BLaER1 treated with 17β-estradiol and CSF1 and Interleukin-3, amounts not matched to agents 10 nM and 100 nM (cell line): ENCODE measurements around the gene HLA-DMB.
"Not testable (repeated sequence)": the region's sequence is repeated elsewhere in the genome, so short reads cannot be mapped to it uniquely, and the experiment has no call there.

Experiments used
- H3K27ac ChIP-seq, 11 experiments: shearing (Covaris generic); formaldehyde crosslinking; 2 replicates each; pipeline ENCODE4 v1.8.1; 2022
- H3K27me3 ChIP-seq, 11 experiments: shearing (Covaris generic); formaldehyde crosslinking; 2 replicates each; pipeline ENCODE4 v1.8.1; 2022
- H3K36me3 ChIP-seq, 11 experiments: shearing (Covaris generic); formaldehyde crosslinking; 2 replicates each; pipeline ENCODE4 v1.8.1; 2022
- H3K4me1 ChIP-seq, 10 experiments: shearing (Covaris generic); formaldehyde crosslinking; 2 replicates each; pipeline ENCODE4 v1.8.1; 2022
- H3K4me2 ChIP-seq, 11 experiments: shearing (Covaris generic); formaldehyde crosslinking; 2 replicates each; pipeline ENCODE4 v1.8.1; 2022
- H3K4me3 ChIP-seq, 10 experiments: shearing (Covaris generic); formaldehyde crosslinking; 2 replicates each; pipeline ENCODE4 v1.8.1; 2022
- H3K9ac ChIP-seq, 11 experiments: shearing (Covaris generic); formaldehyde crosslinking; 2 replicates each; pipeline ENCODE4 v1.8.1; 2022
- H3K9me3 ChIP-seq, 11 experiments: shearing (Covaris generic); formaldehyde crosslinking; replicated peaks in 1 of 11; 2 replicates each; pipeline ENCODE4 v1.8.1; 2022
- H4K20me1 ChIP-seq, 11 experiments: shearing (Covaris generic); formaldehyde crosslinking; 2 replicates each; pipeline ENCODE4 v1.8.1; 2022
- Cebpa-rat ChIP-seq, 11 experiments: shearing (Covaris generic); IDR thresholded peaks; 2 replicates each; pipeline ENCODE4 v1.8.1; 2022

Gene HLA-DMB

DNA sequence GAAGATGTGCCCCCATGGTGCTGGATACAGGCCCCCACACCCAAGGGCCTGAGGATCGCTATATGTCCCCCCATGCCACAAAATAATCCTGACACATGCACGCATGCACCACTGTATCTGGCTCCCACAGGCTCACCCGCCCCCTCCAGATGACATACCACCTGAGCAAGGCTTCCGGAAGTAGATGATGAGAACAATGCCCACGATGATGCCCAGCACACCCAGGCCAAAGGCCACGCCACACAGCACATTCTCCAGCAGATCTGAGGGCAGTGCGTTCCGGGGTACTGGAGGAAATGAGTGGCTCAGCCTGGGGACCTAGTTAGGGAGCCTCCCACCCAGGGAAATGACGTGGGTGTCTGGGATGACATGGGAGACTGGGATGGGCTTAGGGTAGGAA is 8.3 kb upstream of the HLA-DMB start:
- peaks cover 0 to 9% (median 0%) of the 10 kb centered on the region in 11 experiments; a peak in 5 of 22 replicates for H4K20me1 ChIP-seq
- no peak for TF ChIP-seq Cebpa-rat (IDR thresholded peaks at IDR 0.05)
- peaks cover 0 to 10% (median 0%) of the 10 kb centered on the region in 11 experiments; a peak in 7 of 22 replicates for H3K9me3 ChIP-seq
- peaks cover 75 to 94% (median 89%) of the 10 kb centered on the region in 10 experiments for H3K4me1 ChIP-seq
- no peak overlapping the region for H3K4me3 ChIP-seq
- H3K9ac ChIP-seq, result peak overlapping the region in 1 of 11 experiments; percentile 29; a peak in 2 of 22 replicates
- no peaks in the 10 kb centered on the region for H3K27me3 ChIP-seq
- peaks cover 8 to 28% (median 19%) of the 10 kb centered on the region in 11 experiments; a peak in 17 of 22 replicates for H3K36me3 ChIP-seq
- H3K4me2 ChIP-seq, result peak overlapping the region; percentile 76 to 98 (median 92); a peak in 19 of 22 replicates
- H3K27ac ChIP-seq, result 0 out of 22 replicates have a peak overlapping the region, but pooled peaks of 2 of the 11 experiments have one; percentile 8 to 14

DNA sequence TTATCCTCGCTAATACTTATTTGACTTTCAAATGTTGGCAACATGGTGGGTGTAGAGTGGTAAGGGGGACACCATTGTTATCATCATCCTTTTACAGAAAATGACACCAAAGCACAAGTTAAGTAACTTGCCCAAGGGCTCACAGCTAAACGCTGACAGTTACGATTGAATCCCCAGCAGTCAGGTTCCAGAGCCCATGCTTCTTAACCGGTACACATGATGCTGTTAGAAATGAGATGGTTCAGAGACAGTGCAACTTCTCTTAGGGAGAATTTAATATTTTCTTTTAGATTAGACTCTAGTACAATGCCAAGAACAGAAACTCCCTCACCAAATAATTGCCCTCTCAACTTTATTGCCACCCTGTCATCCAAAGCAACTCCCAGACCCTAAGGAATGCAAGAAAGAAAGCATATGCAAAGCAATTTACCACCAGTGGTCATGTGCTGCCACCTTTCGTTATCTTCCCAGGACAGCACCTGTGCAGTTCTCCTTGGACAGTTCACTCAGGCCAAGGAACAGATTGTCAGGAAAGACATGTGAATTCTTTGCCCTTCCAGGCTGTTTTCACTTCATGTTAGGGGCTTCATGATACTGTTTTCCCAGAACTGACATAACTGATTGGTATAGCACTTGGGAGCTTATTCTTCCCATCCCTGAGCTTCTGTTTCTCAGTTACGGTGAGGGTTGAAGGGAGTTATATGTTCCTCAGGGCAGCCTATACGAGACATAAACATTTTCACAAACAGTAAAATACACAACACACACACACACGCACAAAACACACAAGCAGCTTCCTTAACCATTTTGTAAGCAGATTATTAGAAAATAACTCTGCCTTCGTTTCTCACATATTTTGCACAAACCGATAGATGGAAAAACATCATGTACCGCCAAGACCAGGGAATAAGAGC is 7.0 kb upstream of the HLA-DMB start:
- peaks cover 0 to 10% (median 0%) of the 10 kb centered on the region in 11 experiments; a peak in 7 of 22 replicates for H3K9me3 ChIP-seq
- H3K9ac ChIP-seq, result 0 out of 22 replicates have a peak overlapping the region, but pooled peaks of 2 of the 11 experiments have one; percentile 7 to 21
- peak overlapping the region in 8 of 11 experiments; percentile 8 to 98 (median 92); a peak in 9 of 22 replicates for H3K4me2 ChIP-seq
- 0 out of 22 replicates have a peak overlapping the region, but pooled peaks of 2 of the 11 experiments have one; percentile 7 to 88 for H3K27ac ChIP-seq
- no peak overlapping the region for H3K4me3 ChIP-seq
- H3K4me1 ChIP-seq, result peaks cover 79 to 97% (median 92%) of the 10 kb centered on the region in 10 experiments
- H3K27me3 ChIP-seq, result no peaks in the 10 kb centered on the region
- peaks cover 8 to 28% (median 19%) of the 10 kb centered on the region in 11 experiments; a peak in 17 of 22 replicates for H3K36me3 ChIP-seq
- H4K20me1 ChIP-seq, result peaks cover 0 to 9% (median 0%) of the 10 kb centered on the region in 11 experiments; a peak in 5 of 22 replicates
- no peak for TF ChIP-seq Cebpa-rat (IDR thresholded peaks at IDR 0.05)

DNA sequence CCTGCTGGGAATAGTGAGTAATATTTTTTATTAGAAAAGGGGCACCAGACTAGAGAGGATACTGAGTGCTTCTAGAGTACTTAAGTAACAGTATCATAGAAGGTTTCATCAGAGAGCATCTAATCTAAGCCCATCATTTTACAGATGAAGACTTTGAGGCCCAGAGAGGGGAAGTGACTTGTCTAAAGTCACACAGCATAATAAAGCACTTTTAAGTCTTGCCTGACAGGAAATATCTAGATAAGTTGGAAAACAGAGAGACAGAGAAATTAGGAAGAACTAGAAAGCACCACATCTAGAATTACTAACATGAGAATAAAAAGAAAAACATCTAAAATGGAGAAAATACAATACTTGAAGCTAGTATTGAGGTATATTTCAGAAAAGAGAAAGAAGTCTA is 6.1 kb upstream of the HLA-DMB start:
- Histone ChIP-seq H3K4me3 (no peak overlapping the region), H3K4me1 (peaks cover 80 to 97% (median 93%) of the 10 kb centered on the region in 10 experiments), H3K27ac (peak overlapping the region in 3 of 11 experiments; percentile 85 to 88 (median 88); a peak in 6 of 22 replicates), H3K9ac (no peak overlapping the region), H3K4me2 (peak overlapping the region in 4 of 11 experiments; percentile 8 to 97 (median 55); a peak in 5 of 22 replicates), H3K9me3 (peaks cover 0 to 10% (median 0%) of the 10 kb centered on the region in 11 experiments; a peak in 7 of 22 replicates), H3K36me3 (peaks cover 8 to 28% (median 19%) of the 10 kb centered on the region in 11 experiments; a peak in 17 of 22 replicates), H3K27me3 (no peaks in the 10 kb centered on the region), H4K20me1 (peaks cover 0 to 9% (median 0%) of the 10 kb centered on the region in 11 experiments; a peak in 5 of 22 replicates)
- no peak for TF ChIP-seq Cebpa-rat (IDR thresholded peaks at IDR 0.05)

DNA sequence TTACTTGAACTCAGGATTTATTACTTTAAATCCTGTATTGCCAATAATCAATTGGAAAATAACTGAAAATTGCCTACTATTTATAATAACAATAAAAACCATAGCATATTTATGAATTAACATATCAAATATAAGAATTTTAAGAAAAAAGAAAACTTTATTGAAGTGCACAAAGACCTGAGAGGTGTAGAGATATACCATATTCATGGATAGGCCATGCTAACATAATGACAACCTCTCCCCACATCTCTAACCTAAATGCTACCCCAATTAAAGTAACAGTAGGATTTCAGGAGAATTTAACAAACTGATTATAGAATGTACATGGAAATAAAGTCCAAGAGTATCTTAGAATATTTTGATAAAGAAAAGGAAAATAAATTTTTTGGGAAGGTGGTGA is 5.1 kb upstream of the HLA-DMB start:
- Histone ChIP-seq H3K27me3 (no peaks in the 10 kb centered on the region), H3K4me1 (peaks cover 80 to 97% (median 93%) of the 10 kb centered on the region in 10 experiments), H3K27ac (peak overlapping the region; percentile 73 to 88 (median 85); a peak in 21 of 22 replicates), H4K20me1 (peaks cover 0 to 9% (median 0%) of the 10 kb centered on the region in 11 experiments; a peak in 5 of 22 replicates), H3K9me3 (peaks cover 0 to 10% (median 0%) of the 10 kb centered on the region in 11 experiments; a peak in 7 of 22 replicates), H3K4me2 (peak overlapping the region; percentile 85 to 97 (median 91); a peak in 21 of 22 replicates), H3K36me3 (peaks cover 8 to 28% (median 19%) of the 10 kb centered on the region in 11 experiments; a peak in 17 of 22 replicates), H3K9ac (peak overlapping the region in 1 of 11 experiments; percentile 76; a peak in 1 of 22 replicates), H3K4me3 (no peak overlapping the region)
- TF ChIP-seq Cebpa-rat (IDR thresholded peaks at IDR 0.05), result no peak

DNA sequence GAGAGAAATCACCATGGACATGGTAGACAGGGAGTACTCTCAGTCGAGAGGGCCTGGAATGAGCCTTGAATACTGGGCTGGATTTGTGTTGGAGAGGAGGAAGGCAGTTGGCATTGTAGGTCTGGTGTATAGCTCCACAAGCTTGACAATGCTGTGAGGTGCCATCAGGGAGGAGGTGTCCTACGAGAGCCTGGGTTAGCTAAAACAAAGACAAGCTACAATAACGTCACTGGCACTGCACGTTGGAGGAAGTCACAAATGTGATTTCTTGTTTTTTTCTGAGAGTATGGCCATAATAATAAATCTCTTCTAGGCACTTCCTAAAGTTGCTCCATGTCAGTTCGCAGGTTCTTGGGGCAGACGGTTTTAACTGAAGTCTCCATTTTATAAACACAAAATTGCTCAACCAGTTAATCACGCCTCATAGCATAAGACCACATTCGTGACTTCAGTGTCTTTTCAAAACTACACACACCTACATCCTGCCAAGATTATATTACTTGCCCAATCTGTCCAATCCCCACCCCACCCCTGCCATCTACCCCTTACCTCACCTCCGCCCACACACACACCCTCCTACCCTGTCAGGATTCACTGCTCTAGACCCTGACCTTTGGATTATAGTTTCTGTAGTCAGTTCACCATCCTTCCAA is 4.4 kb upstream of the HLA-DMB start:
- H3K27ac ChIP-seq, result peak overlapping the region; percentile 73 to 88 (median 85)
- peaks cover 0 to 9% (median 0%) of the 10 kb centered on the region in 11 experiments; a peak in 5 of 22 replicates for H4K20me1 ChIP-seq
- peaks cover 8 to 25% (median 16%) of the 10 kb centered on the region in 11 experiments; a peak in 17 of 22 replicates for H3K36me3 ChIP-seq
- H3K27me3 ChIP-seq, result no peaks in the 10 kb centered on the region
- H3K4me3 ChIP-seq, result peak overlapping the region in 9 of 10 experiments; percentile 6 to 63 (median 41); a peak in 13 of 20 replicates
- no peak for TF ChIP-seq Cebpa-rat (IDR thresholded peaks at IDR 0.05)
- peaks cover 0 to 10% (median 0%) of the 10 kb centered on the region in 11 experiments; a peak in 7 of 22 replicates for H3K9me3 ChIP-seq
- peak overlapping the region; percentile 51 to 79 (median 74); a peak in 21 of 22 replicates for H3K9ac ChIP-seq
- peak overlapping the region; percentile 85 to 97 (median 91) for H3K4me2 ChIP-seq
- peaks cover 80 to 97% (median 93%) of the 10 kb centered on the region in 10 experiments for H3K4me1 ChIP-seq

DNA sequence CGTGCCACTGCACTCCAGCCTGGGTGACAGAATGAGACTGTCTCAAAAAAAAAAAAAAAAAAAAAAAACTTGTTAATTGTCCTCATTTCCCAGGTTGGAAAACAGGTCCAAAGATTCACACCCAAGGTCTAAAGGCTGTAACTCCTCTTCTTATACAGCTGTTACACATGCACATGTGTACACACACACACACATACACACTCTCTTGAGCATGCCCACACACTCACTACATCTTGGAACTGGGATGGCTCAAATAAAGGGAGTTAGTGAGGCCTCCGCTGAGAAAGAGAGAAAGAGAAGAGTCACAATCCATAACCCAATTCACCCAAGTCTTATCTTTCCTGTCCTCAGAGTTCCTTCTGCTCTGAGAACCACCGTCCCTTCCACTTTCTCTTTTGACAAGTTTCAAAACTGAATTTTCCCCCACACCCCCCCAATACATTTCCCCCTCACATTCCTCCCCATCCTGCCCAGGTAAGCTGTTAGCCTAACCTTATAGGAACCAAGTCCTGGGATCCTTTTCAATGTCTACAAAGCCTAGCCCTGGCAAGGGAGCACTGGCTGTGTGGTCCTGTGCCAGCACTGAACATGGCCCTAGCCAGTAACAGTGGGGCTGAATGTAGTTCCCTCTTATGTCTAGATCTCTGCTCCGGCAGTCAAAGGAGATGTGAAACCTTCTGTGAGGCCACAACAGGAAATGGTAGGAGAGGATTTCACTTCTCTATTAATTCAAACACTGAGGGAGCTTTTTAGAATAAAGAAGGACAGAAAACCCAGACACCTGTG is 3.2 kb upstream of the HLA-DMB start:
- peak overlapping the region; percentile 85 to 97 (median 91) for H3K4me2 ChIP-seq
- H3K4me3 ChIP-seq, result peak overlapping the region; percentile 40 to 63 (median 48); a peak in 18 of 20 replicates
- H3K27ac ChIP-seq, result peak overlapping the region; percentile 73 to 88 (median 85)

DNA sequence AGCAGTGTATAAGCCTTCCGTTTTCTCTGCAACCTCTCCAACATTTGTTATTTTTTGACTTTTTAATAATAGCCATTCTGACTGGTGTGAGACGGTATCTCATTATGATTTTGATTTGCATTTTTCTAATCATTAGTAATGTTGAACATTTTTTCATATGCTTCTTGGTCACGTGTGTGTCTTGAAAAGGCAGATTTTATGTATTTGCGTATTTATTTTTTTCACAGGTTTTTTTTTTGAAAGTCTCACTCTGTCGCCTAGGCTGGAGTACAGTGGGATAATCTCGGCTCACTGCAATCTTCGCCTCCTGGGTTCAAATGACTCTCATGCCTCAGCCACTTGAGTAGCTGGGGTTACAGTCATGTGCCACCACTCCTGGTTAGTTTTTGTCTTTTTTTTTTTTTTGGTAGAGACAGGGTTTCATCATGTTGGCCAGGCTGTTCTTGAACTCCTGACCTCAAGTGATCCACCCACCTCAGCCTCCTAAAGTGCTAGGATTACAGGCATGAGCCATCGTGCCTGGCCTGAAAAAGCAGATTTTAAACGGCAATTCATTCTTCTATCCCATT is 1.8 kb upstream of the HLA-DMB start:
- peaks cover 71 to 97% (median 88%) of the 10 kb centered on the region in 10 experiments for H3K4me1 ChIP-seq
- peak overlapping the region; percentile 73 to 88 (median 85); a peak in 19 of 22 replicates for H3K27ac ChIP-seq
- not testable (repeated sequence) for H3K27me3 ChIP-seq, H3K9me3 ChIP-seq, H4K20me1 ChIP-seq, H3K9ac ChIP-seq
- H3K4me3 ChIP-seq, result peak overlapping the region in 1 of 10 experiments; percentile 63; a peak in 1 of 20 replicates
- H3K4me2 ChIP-seq, result peak overlapping the region; percentile 85 to 97 (median 91)
- peaks cover 0 to 16% (median 9%) of the 10 kb centered on the region in 11 experiments; a peak in 16 of 22 replicates for H3K36me3 ChIP-seq

More for the DNA sequence above, 3.2 kb upstream of the HLA-DMB start:
- no peaks in the 10 kb centered on the region for H3K27me3 ChIP-seq
- TF ChIP-seq Cebpa-rat (IDR thresholded peaks at IDR 0.05), result no peak
- H4K20me1 ChIP-seq, result peaks cover 0 to 9% (median 0%) of the 10 kb centered on the region in 11 experiments; a peak in 5 of 22 replicates
- peaks cover 80 to 97% (median 92%) of the 10 kb centered on the region in 10 experiments for H3K4me1 ChIP-seq
- peaks cover 0 to 13% (median 4%) of the 10 kb centered on the region in 11 experiments; a peak in 10 of 22 replicates for H3K36me3 ChIP-seq
- peak overlapping the region; percentile 57 to 79 (median 74) for H3K9ac ChIP-seq
- peaks cover 0 to 10% (median 0%) of the 10 kb centered on the region in 11 experiments; a peak in 7 of 22 replicates for H3K9me3 ChIP-seq
